Bone marrow (tissue), 2 donors: ENCODE measurements around the gene GULP1.
"Not testable (repeated sequence)": the region's sequence is repeated elsewhere in the genome, so short reads cannot be mapped to it uniquely, and the experiment has no call there.

Source experiments
- DNase-seq, 2 donors: peaks; one replicate each; lab custom pipeline; 2025; lab: John Stamatoyannopoulos, UW

GULP1 gene

DNA sequence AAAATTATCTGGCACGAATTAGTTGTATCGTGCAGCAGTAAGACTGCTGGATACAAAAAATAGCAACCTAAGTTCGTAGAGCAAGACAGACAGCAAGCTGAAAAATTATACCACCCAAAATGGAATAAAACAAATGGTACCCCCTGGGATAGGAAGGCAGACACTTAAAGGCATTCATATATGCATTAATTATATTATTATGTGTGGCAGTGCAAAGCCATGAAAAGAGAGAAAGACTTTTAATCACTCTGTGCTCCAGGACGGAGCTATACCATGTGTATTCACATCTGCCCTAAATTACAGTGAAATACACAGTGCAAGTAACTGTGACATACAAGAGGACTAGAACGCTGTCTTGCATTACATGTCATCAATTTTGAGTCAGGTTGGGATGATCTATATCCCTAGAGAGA is 235.9 kb downstream of the GULP1 start:
- no peak for DNase-seq

DNA sequence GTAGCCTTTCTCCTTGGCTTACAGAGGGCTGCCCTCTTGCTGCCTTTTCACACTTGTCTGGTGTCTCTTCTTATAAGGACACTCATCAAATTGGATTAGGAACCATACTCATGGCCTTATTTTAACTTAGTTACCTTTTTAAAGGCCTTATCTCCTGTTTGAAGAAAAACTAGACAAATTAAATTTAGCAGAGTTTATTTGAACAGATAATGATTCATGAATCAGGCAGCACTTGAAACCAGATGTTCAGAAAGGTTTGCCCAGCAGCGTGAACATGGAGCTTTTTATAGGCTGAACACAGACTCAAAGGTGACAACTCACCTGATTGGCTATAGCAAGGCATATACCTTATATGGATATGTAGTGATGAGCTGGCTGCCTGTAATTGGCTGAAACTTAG is 238.0 kb downstream of the GULP1 start:
- no peak for DNase-seq

DNA sequence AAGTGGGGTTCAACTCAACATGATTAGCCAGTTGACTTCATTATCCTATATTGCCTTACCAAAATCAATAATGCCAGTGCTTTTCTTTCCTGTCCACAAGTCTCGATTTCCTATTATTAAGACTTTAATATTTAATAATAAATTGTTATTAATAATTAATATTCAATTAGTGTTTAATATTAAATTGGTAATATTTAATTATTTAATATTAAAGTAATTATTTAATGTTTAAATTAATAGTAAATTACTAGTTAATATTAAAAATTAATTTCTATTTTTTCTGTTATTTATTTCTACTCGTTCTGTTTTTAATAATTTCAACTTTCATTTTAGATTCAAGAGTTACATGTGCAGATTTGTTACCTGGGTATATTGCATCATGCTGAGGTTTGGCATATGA is 243.2 kb downstream of the GULP1 start:
- DNase-seq, result no peak

DNA sequence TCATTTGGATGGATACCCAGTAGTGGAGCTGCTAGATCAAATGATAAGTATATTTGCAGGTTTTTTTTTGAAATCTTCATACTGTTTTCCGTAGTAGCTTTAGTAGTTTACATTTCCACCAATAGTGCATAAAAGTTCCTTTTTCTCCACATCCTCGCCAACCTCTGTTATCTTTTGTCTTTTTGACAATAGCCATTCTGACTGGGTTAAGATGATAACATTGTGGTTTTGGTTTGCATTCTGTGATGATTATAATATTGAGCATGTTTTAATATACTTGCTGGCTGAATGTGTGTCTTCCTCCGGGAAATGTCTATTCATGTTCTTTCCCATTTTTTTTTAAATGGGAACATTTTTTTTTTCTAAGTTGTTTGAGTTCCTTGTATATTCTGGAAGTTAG is 260.0 kb downstream of the GULP1 start:
- no peak for DNase-seq

DNA sequence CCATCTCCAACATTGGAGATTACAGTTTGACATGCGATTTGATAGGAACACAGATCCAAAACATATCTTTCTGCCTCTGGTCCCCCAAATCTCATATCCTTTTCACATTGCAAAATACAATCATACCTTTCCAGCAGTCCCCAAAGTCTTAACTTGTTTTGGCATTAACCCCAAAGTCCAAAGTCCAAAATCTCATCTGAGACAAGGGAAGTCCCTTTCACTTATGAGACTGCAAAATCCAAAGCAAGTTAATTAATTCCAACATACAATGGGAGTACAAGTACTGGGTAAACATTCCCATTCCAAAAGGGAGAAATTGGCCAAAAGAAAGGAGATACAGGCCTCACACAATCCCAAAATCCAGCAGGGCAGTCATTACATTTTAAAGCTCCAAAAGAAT is 265.4 kb downstream of the GULP1 start:
- DNase-seq, result no peak

DNA sequence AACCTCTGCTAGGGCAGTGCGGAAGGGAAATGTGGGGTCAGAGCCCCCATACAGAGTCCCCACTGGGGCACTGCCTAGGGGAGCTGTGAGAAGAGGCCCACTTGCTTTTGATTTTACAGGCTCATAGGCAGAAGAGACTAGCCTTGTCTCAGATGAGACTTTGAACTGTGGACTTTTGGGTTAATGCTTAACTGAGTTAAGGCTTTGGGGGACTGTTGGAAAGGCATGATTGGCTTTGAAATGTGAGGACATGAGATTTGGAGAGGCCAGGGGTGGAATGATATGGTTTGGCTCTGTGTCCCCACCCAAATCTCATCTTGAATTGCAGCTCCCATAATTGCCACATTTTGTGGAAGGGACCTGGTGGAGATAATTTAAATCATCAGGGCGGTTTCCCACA is 267.8 kb downstream of the GULP1 start:
- not testable (repeated sequence) for DNase-seq

DNA sequence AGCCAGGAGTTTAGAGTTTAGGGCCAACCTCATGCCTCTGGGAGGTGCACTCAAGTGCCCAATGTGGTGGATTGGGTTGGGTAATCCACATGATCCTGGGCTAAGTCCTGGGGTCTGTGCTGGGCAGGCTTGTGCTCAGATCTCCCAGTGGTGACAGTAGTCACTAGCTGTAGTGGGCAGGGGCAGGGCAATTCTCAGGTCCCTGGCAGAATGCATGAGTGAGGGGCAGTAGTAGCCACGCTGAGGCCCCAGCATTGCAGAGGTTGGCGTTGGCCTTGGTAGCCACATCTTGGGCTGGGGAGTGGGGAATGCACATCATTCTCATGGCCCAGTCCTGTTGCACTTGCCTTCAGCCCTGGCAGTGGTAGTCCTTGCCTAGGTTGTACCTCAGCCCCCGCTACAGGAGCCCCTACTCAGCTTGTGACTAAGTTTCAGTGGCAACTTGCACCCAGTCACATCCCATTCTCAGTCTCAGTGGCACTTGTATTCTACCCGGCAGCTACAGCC is 269.9 kb downstream of the GULP1 start:
- no peak for DNase-seq

DNA sequence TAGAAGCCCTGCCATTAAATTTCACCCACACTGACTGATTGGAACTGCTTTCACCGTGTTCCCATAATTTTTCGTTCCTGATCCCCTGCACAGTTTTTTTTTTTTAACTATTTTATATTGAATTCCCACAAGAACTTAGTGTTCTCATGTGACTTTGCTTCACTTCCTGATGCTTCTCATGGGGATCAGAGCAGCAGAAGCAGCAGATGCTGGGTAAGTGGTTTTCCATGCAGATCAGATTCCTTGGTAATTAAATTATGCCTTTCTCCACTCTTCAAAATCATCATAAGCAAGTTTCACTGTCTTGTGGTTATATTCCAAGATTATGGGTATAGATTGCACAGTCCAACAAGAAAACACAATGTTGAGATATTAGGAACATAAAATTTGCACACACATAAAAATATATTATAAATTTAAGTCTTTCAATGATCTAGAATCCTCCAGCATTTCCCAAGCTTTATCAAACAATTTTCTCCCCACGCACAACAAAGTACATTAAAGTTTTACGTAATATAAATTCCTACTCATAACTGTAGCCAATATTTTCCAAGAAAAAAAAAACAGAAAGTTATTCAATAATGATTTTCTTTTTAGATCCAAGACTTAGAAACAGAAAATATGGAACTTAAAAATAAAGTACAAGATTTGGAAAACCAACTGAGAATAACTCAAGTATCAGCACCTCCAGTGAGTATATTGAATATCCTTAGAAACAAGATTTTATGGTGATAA is 277.9 kb downstream of the GULP1 start:
- DNase-seq, result no peak

DNA sequence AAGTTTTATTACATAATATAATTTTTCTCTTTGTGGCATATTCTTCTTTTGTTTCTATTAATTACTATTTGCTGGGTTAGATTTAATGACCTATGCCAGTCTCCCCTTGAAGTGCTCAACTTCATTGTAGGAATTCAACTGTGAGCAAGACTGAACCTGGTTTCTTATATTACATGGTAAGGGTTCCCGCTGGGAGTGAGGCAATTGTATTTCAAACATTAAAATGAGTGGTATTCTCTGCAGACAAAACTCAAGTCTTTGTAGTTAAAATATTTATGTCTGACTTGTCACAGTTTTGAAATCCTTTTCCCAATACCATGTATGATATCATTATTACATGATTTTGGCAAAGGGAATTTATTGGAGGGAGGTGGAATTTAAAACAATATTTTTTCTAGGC is 278.7 kb downstream of the GULP1 start:
- DNase-seq, result no peak

DNA sequence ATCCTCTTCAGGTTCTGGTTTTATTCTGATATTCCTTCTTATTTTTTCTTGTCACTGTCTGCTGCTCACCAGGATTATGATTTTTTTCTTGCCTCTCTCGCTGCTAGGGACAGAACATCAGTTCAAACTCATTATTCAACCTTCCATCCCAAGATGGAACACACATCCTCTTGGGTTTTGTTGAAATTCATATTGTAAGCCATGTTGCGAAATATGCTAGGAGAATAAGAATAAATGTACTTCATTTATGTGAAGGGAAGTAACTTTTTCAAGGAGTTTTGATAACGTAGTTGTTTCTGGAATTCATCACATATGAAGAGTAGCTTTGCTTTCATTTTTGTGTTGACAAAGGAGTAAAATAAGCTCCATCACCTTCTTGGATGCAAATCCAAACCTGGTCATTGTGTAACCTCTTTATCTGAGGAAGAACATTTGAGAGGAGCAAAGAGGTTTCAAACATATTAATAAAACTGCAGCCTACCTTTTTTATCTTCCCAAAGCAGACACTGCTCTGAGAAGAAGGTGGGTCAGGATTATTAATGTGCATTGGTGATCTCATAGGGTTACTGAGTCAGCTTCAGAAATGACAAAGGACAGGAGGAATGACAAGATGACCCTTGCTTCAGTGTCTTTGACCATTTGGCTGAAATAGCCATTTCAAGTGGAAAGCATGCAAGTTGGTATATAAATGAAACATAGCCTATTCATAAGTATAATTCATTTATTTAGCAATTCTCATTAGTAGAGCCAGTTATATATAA is 280.0 kb downstream of the GULP1 start:
- no peak for DNase-seq

DNA sequence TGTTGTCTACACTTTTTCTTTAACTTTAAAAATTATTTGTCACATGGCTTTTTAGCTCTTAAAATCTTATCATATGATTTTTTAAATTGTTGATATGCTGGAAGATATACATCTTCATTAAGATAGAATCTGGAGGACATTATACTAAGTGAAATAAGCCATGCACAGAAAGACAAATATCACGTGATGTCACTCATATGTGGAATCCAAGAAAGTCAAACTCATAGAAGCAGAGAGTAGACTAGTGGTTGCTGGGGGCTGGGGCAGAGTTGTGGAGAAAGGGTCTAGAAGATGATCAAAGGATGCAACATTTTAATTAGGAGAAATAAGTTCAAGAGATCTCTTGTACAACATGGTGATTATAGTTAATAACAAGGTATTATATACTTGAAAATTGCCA is 280.9 kb downstream of the GULP1 start:
- no peak for DNase-seq

DNA sequence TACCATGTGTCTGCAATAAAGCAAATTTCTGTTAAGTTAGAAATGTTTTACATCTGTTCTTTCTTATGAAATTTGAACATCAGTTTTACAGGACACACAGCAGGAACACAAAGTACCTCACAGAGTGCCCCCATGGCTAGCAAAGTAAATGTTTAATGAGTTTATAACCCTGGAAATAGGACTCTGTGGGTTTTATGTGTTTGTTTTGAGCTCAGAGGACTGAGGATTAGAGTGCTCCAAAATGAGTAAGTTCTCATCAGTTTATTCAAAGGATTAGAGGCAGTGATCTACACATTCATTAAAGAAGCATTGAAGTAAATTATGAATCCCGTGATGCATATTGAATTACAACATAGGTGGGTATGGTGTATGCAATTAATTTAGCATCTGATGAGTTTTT is 281.8 kb downstream of the GULP1 start:
- DNase-seq, result no peak

DNA sequence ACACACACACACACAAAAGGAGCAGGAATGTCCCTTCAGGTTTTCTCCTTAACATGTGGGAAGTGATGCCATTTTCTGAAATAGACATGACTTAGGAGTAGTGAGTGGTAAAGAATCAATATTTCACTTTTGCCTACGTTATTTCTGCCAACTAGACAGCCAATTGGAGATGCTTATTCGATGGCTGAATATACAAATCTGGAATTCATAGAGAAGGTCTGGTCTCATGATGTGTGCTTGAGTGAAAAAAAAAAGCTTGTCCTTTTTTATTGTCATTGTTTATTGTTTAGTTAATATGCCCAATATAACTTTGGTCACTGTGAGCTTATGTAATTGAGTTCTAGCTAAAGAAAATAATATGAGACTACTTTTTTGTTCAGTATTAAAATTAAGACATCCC is 284.3 kb downstream of the GULP1 start:
- no peak for DNase-seq

DNA sequence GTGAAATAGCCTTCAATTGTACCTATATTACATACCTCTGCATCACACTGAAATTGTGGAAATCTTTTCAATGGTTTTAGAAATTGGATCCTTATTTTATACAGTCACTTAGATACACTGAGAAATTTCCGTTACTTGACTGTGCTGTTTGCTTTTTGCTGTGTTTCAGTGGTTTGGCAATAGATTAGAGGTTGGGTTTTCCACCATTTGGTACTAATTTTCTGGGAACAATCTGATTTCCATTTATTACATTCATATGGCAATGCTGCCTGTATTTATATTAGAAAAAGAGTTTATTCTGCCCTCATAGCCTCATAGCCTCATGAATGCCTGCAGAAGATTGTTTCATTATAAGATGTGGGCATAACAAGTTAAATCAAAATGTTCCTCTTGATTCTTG is 285.0 kb downstream of the GULP1 start:
- DNase-seq, result no peak

DNA sequence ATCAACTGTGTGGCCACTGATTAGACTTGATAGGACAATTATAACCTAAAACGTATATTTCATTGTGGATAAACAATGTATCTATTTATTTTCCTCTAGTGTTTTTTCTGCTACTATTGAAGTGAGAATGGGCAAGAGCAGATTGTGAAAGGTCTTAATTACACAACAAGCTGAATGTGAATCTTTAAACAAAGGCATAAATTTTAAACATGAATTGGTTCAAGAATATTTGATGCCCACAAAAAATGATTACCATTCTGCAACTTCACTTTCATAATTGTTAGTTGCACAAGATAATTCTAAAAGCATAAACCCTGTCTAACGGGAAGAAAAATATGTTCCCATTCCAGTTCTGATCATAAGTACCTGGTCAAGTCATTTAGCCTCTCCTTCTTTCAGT is 285.6 kb downstream of the GULP1 start:
- no peak for DNase-seq

DNA sequence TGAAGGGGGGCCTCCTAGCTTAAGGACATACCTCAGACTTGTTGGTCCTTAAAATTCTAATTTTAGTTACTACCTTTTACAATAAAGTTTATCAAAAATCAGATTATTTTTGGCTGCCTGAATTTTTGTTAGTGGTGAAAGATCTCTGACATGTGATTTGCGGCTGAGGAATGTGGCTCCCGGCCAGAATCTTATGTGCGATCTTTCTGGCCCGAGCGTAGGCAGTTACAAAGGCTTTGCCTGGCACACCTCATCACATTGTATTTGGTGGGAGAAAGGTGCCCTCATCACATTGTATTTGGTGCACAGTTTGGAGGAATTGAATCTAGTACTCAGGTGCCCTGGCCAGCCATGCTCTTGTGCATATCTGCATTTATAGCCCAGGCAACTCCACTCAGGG is 289.1 kb downstream of the GULP1 start:
- DNase-seq, result no peak

DNA sequence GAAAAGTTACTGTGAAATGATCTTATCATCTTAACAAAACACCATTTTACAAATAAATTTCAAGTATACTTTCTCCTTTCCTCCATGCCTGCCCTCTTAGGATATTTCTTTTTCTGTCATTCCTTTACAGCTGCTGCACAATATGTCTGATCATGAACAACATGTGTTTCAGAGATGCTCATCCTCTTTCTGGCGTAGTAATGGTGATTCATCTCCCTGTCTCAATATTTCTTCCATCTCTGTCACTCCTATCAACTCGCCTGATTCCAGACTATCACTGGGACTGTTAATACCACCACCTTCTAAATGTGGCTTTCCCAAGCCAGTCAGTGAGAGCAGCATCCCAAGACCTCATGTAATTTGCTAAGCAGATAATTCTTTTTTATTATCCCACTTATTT is 290.5 kb downstream of the GULP1 start:
- no peak for DNase-seq

DNA sequence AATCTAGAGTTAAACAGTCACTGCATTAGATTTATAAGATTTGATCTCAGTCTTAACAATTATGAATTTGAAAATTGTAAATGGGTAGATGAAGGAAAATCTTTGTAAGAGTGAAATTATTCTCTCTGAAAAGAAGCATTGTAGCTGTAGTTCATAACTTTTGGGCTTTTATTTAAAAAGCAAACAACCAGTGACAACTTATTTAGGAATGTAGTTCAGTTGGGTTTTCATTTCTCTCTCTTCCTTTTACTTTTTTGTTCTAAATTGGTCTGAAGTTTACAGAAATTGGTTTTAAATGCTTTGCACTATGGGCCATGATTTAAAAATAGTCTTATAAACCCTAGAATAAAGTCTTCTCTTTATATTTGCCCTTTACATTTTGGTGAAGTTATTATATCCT is 296.6 kb downstream of the GULP1 start:
- no peak for DNase-seq

DNA sequence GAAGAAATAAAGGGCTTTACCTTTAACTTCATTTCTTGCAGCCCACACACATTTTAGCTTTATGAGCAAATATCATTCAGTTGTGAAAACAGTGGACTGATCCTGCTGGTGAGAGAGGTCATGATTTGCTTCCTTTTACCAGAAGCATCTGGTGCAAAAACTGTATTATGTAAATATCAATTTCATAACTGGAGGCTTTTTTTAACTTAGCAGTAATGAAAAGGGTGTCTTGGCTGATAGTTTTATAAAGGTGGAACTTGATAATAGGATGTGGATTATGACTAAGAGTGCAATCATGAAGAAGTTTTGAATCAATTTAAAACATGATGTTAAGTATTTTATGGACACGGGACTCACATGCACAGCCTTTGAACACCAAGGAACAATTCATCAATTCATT is 304.4 kb downstream of the GULP1 start:
- no peak for DNase-seq

DNA sequence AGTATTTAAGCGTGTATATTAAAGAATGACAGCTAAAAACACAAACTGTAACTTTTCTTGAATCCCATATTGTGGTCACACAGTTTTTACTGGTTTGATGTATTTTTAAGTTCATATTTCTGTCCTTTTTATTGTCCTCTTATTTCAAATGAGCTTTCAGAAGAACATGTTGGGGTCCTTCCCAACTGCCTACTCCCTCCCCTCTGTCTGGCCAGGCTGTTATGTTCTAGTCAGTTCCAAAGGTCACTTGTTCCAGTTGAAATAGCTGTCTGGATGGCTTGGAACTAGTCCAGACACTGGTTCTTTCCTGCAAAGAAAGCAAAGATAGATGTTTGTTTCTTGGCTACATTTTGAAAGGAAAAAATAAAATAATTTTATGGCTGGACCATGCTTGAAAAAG is 306.9 kb downstream of the GULP1 start:
- no peak for DNase-seq

DNA sequence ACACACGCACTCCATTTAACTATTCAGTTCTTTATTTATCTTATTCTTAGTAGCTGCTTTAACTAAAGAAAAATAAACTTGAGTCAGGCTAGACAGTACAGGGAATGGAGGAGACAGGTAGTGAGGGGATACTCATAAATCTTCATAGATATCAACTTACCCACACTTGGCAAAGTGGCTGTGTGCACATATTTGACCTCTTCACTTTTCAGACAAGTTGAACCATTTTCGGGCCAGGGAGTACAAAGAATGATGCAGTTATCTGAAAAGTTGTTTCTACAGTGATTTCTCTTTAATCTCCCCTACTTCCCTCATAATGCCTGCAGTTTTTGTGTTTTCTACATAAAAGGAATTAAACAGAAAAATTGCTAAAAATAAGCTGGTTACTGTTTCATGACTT is 307.5 kb downstream of the GULP1 start:
- DNase-seq, result no peak

DNA sequence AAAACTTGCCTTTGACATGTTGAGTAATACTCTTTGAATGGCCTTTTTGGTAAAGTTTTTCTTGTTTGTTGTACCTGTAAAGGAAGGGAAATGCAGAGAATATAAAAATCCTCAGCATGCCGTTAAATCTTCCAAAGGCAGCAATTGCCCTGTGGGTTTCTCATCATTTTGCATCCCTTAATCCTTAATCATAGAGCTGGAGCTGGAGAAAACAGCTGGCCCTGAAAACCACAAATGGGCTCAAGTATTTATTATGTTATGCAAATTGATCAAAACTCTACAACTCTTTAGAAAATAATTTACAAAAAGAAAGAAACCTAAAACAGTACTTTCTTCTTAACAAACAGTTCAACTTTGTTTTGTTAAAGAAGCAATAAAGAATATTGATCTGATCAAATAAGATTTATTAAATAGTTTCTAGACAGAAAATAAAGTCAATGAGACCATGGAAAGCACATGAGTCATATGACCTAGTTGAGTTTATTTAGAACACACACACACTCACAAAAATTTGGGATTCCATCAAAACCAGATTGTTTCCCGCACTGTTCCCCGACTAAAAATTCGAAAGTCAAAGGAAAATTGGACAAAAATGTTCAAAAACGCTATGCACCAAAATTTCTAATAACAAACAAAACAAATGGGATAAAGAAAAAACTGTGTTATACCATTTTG is 309.0 kb downstream of the GULP1 start:
- DNase-seq, result no peak

DNA sequence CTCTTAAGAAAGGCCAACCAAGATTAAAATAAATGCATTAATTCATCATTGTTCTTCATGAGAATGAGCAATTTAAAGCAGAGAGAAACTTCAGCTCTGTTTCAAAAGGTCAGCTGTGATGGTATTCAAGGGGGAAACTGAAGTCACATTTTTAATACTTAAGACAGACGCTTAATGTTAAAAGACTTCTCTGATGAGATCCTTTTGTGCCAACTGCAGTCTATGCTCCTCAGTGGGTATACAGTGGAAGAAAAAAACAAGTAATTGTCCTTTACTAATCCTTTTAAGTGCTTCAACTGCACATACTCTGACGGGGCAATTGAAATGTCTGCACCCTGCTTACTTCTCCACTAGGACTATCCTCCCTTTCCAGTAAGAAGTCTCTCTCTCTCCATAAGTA is 309.7 kb downstream of the GULP1 start:
- no peak for DNase-seq
